WI38 (cell line): ENCODE measurements around the gene SPATA1.

Experiments
- H3K4me3 ChIP-seq: 2 replicates; pipeline ENCODE4 v1.5.1; 2011; ENCODE audit warnings: low read depth, mild to moderate bottlenecking, control low read depth, low read length
- CTCF ChIP-seq: IDR thresholded peaks from 2 replicates; pipeline ENCODE4 v1.5.1; 2012; ENCODE audit warnings: low read depth, mild to moderate bottlenecking, control low read depth, low read length

Gene SPATA1

GRCh38 chr1:84603941-84604830, 98.0 kb downstream of the SPATA1 start:
- TF ChIP-seq CTCF = peak; percentile 30; the same call in 1 of the 2 replicates
- peak overlapping the region; percentile 40 for H3K4me3 ChIP-seq

- H3K4me3 ChIP-seq = no peak overlapping the region
- TF ChIP-seq CTCF = no peak
These were observed 99.0 kb downstream of the SPATA1 start for GRCh38 chr1:84605157-84605556.

GRCh38 chr1:84606977-84607376, 100.8 kb downstream of the SPATA1 start:
- no peak overlapping the region for H3K4me3 ChIP-seq
- TF ChIP-seq CTCF = no peak

- no peak overlapping the region for H3K4me3 ChIP-seq
- no peak for TF ChIP-seq CTCF
These were observed 104.9 kb downstream of the SPATA1 start for GRCh38 chr1:84611091-84611490.

GRCh38 chr1:84611796-84612195, 105.6 kb downstream of the SPATA1 start:
- no peak for TF ChIP-seq CTCF
- peak overlapping the region; percentile 16; the same call in 1 of the 2 replicates for H3K4me3 ChIP-seq

GRCh38 chr1:84613026-84613425, 106.8 kb downstream of the SPATA1 start:
- TF ChIP-seq CTCF = no peak
- H3K4me3 ChIP-seq = no peak overlapping the region

- H3K4me3 ChIP-seq = no peak overlapping the region
These were observed 107.7 kb downstream of the SPATA1 start for GRCh38 chr1:84613887-84614286.

More at GRCh38 chr1:84613887-84614286, 107.7 kb downstream of the SPATA1 start:
- no peak for TF ChIP-seq CTCF
